Loucy (cell line): ENCODE measurements around the gene PPP2R5C.
A peak's percentile ranks its signal among the peaks of the same experiment; 100 is the strongest.

Experiments
- H2AFZ ChIP-seq: fragments of 200-600 bp; sonication (generic); 2 replicates; pipeline ENCODE4 v1.6.0; 2016; ENCODE audit warnings: antibody characterized with exemption, mild to moderate bottlenecking, low read length, moderate library complexity
- H3F3A ChIP-seq: fragments of 200-600 bp; 2 replicates; pipeline ENCODE4 v1.6.0; 2016; ENCODE audit warnings: antibody characterized with exemption, low read depth, mild to moderate bottlenecking
- H3K27me3 ChIP-seq: fragments of 200-600 bp; sonication (generic); 2 replicates; pipeline ENCODE4 v1.6.1; 2014; ENCODE audit warnings: low read length, mild to moderate bottlenecking; ENCODE audit not compliant: insufficient read depth, poor library complexity, severe bottlenecking
- H3K36me3 ChIP-seq: fragments of 200-600 bp; sonication (generic); 2 replicates; pipeline ENCODE4 v1.6.1; 2016; ENCODE audit warnings: low read length; ENCODE audit not compliant: insufficient read depth
- H3K4me1 ChIP-seq: fragments of 200-600 bp; sonication (generic); 2 replicates; pipeline ENCODE4 v1.5.1; 2014; ENCODE audit warnings: low read length, mild to moderate bottlenecking; ENCODE audit not compliant: insufficient read depth, poor library complexity, severe bottlenecking
- H3K4me2 ChIP-seq: fragments of 200-600 bp; sonication (generic); 2 replicates; pipeline ENCODE4 v1.6.0; 2014; ENCODE audit warnings: antibody characterized with exemption, low read length, low read depth, mild to moderate bottlenecking; ENCODE audit not compliant: poor library complexity, severe bottlenecking
- H3K4me3 ChIP-seq: fragments of 200-600 bp; sonication (generic); 2 replicates; pipeline ENCODE4 v1.5.1; 2014; ENCODE audit warnings: low read length, mild to moderate bottlenecking, mixed read lengths; ENCODE audit not compliant: poor library complexity, severe bottlenecking
- H3K79me2 ChIP-seq: fragments of 200-600 bp; sonication (generic); 2 replicates; pipeline ENCODE4 v1.6.1; 2014; ENCODE audit warnings: low read length; ENCODE audit not compliant: insufficient read depth
- H3K9ac ChIP-seq: fragments of 200-600 bp; sonication (generic); 2 replicates; pipeline ENCODE4 v1.6.0; 2014; ENCODE audit warnings: mild to moderate bottlenecking, low read depth, low read length, moderate library complexity; ENCODE audit not compliant: poor library complexity, severe bottlenecking
- H3K9me2 ChIP-seq: fragments of 200-600 bp; sonication (generic); replicated peaks from 2 replicates; pipeline ENCODE4 v1.6.1; 2016; ENCODE audit warnings: low read depth, low read length, mixed read lengths
- H3K9me3 ChIP-seq: fragments of 200-600 bp; sonication (generic); 2 replicates; pipeline ENCODE4 v1.6.1; 2014; ENCODE audit warnings: mild to moderate bottlenecking, antibody characterized with exemption, low read length, low read depth; ENCODE audit not compliant: insufficient read depth
- H4K20me1 ChIP-seq: fragments of 200-600 bp; sonication (generic); 2 replicates; pipeline ENCODE4 v1.6.0; 2014; ENCODE audit warnings: antibody characterized with exemption, low read length, mild to moderate bottlenecking; ENCODE audit not compliant: insufficient read depth, poor library complexity, severe bottlenecking
- CTCF ChIP-seq: fragments of 200-600 bp; sonication (generic); conservative IDR thresholded peaks from 2 replicates; pipeline ENCODE4 v1.5.1; 2014; ENCODE audit warnings: mild to moderate bottlenecking, antibody characterized with exemption, low read length
- EZH2phosphoT487 ChIP-seq: fragments of 200-600 bp; IDR thresholded peaks from 2 replicates; pipeline ENCODE4 v1.6.1; 2018; ENCODE audit warnings: antibody characterized with exemption, mild to moderate bottlenecking, moderate library complexity, borderline replicate concordance

PPP2R5C gene

DNA sequence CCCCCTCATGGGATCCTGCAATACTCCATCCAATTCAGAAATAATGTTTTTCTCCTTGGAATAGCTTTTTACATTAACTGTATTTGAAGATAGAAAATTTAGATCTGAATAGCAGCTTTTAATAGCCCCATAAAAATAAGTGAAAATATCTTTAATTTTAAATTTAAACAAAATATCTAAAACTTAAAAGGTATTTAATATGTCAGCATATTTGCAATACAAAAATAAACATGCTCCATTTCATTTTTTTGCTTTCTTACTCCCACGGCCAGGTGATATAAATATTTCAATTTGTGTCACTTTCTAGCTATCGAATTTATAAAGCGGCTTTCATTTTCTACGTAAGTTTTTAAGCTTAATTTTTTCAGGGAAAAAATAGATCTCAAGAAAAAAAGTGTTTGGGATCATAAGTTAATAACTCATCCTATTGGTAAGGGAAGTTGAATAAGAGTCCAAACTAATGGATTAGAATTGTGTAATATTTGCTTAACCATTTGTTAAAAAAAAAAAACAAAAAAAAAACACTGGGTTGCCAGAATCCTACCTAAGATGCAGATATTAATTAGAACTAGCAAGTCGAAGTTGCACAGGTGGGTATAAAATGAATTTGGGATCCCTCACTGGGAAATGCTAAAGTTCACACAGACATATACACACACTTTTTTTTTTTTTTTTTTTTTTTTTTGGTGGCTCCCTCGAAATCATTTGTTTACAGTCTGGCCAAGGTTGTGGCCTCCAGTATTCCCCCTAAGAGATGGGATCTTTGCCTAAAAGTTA lies 47.6 kb downstream of the PPP2R5C start:
- H2AFZ ChIP-seq, result peak overlapping the region; percentile 69
- TF ChIP-seq EZH2phosphoT487, result no peak
- no peak for TF ChIP-seq CTCF

DNA sequence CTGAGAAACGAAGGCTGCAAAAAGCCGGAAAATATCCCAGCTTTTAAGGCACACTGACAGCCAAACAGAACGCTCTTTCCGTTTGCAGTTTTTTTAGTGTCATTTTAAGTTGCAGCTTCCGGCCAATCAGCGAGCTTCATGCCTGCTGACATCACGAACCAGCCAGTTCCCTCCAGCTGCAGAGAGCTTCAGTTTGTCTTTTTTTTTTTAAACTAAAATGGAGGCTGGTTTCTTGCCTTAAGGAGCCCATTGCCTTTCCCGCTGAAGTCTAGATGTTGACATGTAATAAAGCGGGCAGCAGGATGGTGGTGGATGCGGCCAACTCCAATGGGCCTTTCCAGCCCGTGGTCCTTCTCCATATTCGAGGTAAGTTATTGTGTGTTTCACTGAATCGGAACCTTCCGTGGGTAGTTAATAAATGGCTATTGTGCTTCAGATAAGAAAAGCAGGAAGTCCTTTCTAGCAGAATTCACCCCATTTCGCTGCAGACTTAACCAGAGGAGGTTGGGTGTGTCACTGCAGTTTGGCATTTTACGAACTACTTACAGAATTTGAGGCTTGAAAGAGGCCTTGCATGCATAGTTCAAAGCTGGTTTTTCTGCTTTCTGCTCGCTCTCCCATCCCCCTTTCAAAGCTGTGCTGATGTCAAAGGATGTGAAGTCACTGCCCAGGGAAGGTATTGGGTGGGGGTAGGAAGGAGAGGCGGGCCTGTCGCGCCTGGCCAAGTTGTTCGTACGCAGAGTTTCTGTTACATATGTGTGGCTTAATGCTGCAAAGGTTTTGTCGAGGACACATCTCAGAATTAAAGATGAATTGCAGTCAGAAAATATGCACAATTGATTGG lies 48.4 kb downstream of the PPP2R5C start:
- Histone ChIP-seq H3K9ac (peak overlapping the region; percentile 98), H3K36me3 (no peaks in the 10 kb centered on the region; the same call in 1 of the 2 replicates), H4K20me1 (peaks cover 46% of the 10 kb centered on the region), H3K4me1 (peaks cover 52% of the 10 kb centered on the region), H2AFZ (peak overlapping the region; percentile 83), H3K9me3 (no peaks in the 10 kb centered on the region), H3F3A (peaks cover 6% of the 10 kb centered on the region), H3K4me3 (peak overlapping the region; percentile 96), H3K4me2 (peak overlapping the region; percentile 99), H3K79me2 (peaks cover 50% of the 10 kb centered on the region), H3K9me2 (no peaks in the 10 kb centered on the region), H3K27me3 (no peaks in the 10 kb centered on the region)
- no peak for TF ChIP-seq CTCF
- no peak for TF ChIP-seq EZH2phosphoT487

More for the DNA sequence above, 47.6 kb downstream of the PPP2R5C start:
- peaks cover 44% of the 10 kb centered on the region for H3K4me1 ChIP-seq
- H3K36me3 ChIP-seq, result no peaks in the 10 kb centered on the region
- H3K9ac ChIP-seq, result peak overlapping the region; percentile 98
- no peaks in the 10 kb centered on the region for H3K9me3 ChIP-seq
- peak overlapping the region; percentile 96 for H3K4me3 ChIP-seq
- H3F3A ChIP-seq, result peaks cover 6% of the 10 kb centered on the region
- H3K4me2 ChIP-seq, result peak overlapping the region; percentile 99
- peaks cover 42% of the 10 kb centered on the region for H3K79me2 ChIP-seq
- H3K27me3 ChIP-seq, result no peaks in the 10 kb centered on the region
- H4K20me1 ChIP-seq, result peaks cover 38% of the 10 kb centered on the region
- no peaks in the 10 kb centered on the region for H3K9me2 ChIP-seq

DNA sequence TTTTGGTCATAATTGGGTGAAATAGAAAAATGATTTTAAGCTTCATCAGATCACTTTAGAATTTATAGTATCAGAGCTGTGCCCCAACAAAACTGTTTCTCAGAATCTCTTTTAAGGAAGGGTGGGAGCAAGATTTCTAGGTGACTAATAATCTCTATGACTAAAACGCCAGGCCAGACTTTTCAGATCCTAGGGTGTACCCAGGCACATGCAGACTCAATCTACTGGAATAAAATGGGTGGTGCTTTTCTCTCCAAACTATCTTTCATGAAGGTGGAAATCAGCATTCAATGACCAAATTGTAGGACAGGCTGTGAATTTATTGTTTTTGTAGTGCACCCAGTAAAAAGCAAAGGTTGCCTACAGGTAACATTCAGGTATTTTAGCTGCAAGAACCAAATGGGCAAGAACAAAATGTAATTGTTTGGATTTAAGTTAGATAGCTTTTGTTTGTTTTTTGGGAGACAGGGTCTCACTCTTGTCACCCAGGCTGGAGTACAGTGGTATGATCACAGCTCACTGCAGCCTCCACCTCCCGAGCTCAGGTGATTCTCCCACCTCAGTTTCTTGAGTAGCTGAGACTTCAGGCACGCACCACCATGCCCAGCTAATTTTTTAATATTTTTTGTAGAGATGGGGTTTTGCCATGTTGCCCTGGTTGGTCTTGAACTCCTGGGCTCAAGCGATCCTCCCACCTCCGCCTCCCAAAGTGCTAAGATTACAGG lies 49.5 kb downstream of the PPP2R5C start:
- Histone ChIP-seq H3K4me2 (peak overlapping the region; percentile 99), H3K79me2 (peaks cover 62% of the 10 kb centered on the region), H3K9ac (peak overlapping the region; percentile 98), H4K20me1 (peaks cover 52% of the 10 kb centered on the region), H3K36me3 (no peaks in the 10 kb centered on the region; the same call in 1 of the 2 replicates), H2AFZ (no peak overlapping the region), H3K4me1 (peaks cover 64% of the 10 kb centered on the region), H3K27me3 (no peaks in the 10 kb centered on the region), H3K9me3 (no peaks in the 10 kb centered on the region), H3K4me3 (peak overlapping the region; percentile 96), H3F3A (peaks cover 6% of the 10 kb centered on the region), H3K9me2 (no peaks in the 10 kb centered on the region)
- TF ChIP-seq CTCF, result no peak
